Measurements from ENCODE around the gene SNUPN. TPM values are rescaled to one million over a fixed set of nuclear protein-coding genes. Genes with fewer than 3 reads are reported as not detected.

Gene SNUPN
- 24.5 TPM for total RNA-seq

GRCh38 chr15:75625542-75626347 is at the start of gene SNUPN:
Gene SNUPN (minus strand): TSS chr15:75625725. CDS start chr15:75621051, 4,674 bp downstream.

DNA sequence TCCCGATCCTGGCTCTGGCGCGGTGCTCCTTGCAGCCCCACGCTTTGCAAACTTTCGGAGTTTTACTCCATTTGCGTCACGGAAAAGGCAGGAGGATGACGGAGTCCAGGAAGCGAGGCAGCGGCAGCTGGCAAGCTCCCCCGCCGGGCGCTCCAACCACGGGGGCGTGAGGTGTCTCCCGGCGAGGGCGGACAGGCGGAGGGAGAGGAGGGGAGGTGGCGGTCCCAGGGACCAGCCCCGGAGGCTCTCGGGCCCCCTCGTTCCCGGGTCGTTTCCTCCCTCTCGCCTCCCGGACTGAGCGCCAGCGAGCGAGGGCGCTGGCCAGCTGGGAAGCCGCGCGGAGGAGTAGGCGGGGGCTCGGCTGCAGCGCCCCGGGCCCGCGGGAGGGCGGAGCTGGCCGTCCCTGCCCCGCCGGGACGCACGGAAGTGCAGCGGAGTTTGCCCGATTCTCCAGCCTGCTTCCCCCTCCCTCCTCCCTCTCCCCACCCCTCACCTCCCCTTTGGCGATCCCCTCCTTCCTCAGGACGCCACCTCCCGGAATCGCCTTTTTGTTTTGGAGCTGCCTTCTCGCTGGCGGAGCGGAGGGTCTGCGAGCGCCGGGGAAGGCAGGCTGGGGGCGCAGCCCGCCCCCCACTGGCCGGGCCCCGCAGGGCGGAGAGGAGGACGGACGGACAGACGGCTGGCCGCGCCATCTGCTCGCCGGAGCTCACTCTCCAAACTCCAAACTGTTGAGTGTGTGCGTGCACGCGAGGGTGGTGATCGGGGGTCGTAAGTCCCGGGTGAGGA is 22.0 kb upstream of the SNUPN start, which contains the start of gene SNX33:
TSS of gene SNX33 (plus strand) at position 543 of the 786 bp plus-strand sequence. CDS start 1,191 bp downstream, outside the sequence.

GRCh38 chr15:75639709-75640482 is 14.4 kb upstream of the SNUPN start, which contains the start of gene IMP3:
Gene IMP3 (minus strand): TSS chr15:75640224. CDS start chr15:75640168, 56 bp downstream.

DNA sequence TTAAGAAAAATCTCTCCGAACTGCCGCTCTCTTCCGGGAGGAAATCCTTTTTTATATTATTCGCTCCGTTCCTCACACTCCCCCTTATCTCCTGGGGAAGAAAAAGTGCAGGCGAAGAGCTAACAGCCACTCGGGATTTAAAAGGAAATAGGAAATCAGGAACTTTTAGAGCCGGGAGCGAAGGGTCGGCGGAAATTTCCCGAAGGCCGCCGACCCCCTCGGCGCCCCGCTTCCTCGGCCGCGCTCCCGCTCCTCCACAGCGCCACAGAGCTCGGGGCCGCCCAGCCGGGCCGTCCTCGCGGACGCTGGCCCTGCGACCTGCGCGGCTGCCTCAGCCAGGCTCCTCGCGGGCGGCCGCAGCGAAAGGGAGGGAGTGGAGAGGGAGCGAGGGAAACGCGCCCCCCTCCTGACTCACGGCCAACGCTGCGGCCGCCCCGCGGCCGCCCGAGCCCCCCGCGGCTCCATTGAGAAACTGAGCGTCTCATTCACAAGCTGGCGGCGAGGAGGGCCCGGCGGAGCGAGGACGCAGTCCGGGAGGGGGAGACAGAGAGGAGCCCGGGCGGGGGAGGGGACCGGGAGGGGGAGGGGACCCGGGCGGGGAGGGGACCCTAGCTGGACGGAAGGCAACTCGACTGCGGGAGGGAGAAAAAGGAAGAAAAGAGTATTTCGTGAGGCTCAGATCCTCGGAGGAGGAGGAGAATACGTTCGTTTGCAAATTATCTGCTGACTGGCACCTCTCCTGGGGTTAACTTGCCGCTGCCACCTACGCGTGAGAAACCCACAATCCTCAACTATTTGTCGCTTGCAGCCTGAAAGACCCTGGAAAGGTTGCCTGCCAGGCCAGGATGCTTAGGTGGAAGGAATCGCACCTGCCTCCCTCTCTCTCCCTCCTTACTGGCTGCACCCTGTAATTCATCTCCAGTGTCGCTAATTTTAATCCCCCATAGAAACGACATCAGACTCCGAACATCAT is 46.3 kb downstream of the SNUPN start, which contains the start of gene PTPN9:
TSS of gene PTPN9 (minus strand) at position 368 of the 973 bp plus-strand sequence. CDS start 539 bp downstream, outside the sequence.

Other genes starting within 250 kb of the SNUPN start
- gene SIN3A, start 174.0 kb downstream of the SNUPN start, total RNA-seq = 32.1 TPM
- 30.0 TPM for gene PTPN9, start 46.4 kb downstream of the SNUPN start, total RNA-seq
- gene IMP3, start 14.5 kb upstream of the SNUPN start, total RNA-seq = 30.4 TPM
- gene SNX33, start 22.2 kb upstream of the SNUPN start, total RNA-seq = 2.5 TPM
- gene CSPG4, start 87.1 kb upstream of the SNUPN start, total RNA-seq = 11.5 TPM
- gene UBE2Q2, start 217.7 kb upstream of the SNUPN start, total RNA-seq = 66.7 TPM